ENCODE data around the gene GAA. TPM values are rescaled to one million over a fixed set of nuclear protein-coding genes. Genes with fewer than 3 reads are reported as not detected.
A peak's percentile ranks its signal among the peaks of the same experiment; 100 is the strongest.

The GAA gene
- total and polyA plus RNA-seq, 2 of the 8 experiments (the other 6 are each of a cell fraction or from before 2014, with no cell fraction given), result 14.8 to 30.0 TPM

GRCh38 chr17:80101011-80101945 is at the start of gene GAA (continued):
- TF ChIP-seq ATF2 (IDR thresholded peaks at IDR 0.05; ENCODE audit: low read length) (no peak), CTBP2 (IDR thresholded peaks at IDR 0.05; ENCODE audit: borderline replicate concordance, insufficient read depth, insufficient read length, low read length) (peak; percentile 77), PHF8 (conservative IDR thresholded peaks at IDR 0.05; ENCODE audit: low read depth, low read length) (peak; percentile 76), SP4 (IDR thresholded peaks at IDR 0.05; ENCODE audit: low read length) (peak; percentile 62; the same call in 1 of the 2 replicates), NRF1 (IDR thresholded peaks at IDR 0.05; ENCODE audit: low read depth, low read length) (peak; percentile 71), ATF3 (IDR thresholded peaks at IDR 0.05; ENCODE audit: insufficient read depth, low read depth, low read length) (peak; percentile 97; the same call in 1 of the 2 replicates), RXRA (IDR thresholded peaks at IDR 0.05; ENCODE audit: insufficient read depth, low read depth, low read length) (no peak), TAF1 (IDR thresholded peaks at IDR 0.05; ENCODE audit: low read depth, low read length) (peak; percentile 69), MAFK (IDR thresholded peaks at IDR 0.05; ENCODE audit: low read depth, low read length) (0 out of 2 replicates have a peak, but pooled peaks have one; percentile 2), CREB1 (IDR thresholded peaks at IDR 0.05) (0 out of 2 replicates have a peak, but pooled peaks have one; percentile 55), EZH2 (IDR thresholded peaks at IDR 0.05; ENCODE audit: low read depth, low read length, severe bottlenecking) (no peak), USF2 (IDR thresholded peaks at IDR 0.05; ENCODE audit: low read length) (peak; percentile 99), GTF2F1 (IDR thresholded peaks at IDR 0.05; ENCODE audit: borderline replicate concordance, low read depth, low read length) (peak; percentile 92)
